HG03159 (cell line): ENCODE measurements around the gene GOPC.

Experiments
- ATAC-seq: cut with Tn5 transposase; IDR thresholded peaks from one replicate; pipeline ENCODE4 v1.9.1; 2021; ENCODE audit warnings: mild to moderate bottlenecking, moderate library complexity; ENCODE audit not compliant: unreplicated experiment

Gene GOPC

DNA sequence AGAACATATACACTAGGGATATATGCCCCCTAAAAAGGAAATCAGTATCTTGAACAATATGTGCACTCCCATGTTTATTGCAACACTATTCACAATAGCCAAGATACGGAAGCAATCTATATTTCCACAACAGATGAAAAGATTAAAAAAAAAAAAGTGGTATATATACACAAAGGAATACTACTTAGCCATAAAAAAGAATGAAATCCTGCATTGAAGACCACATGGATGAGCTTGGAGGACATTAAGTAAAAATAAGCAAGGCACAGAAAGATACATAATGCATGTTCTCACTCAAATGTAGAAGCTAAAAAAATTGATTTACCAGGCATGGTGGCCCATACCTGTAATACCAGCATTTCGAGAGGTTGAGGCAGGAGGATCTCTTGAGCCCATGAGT lies 4.6 kb downstream of the GOPC start:
- no peak for ATAC-seq

DNA sequence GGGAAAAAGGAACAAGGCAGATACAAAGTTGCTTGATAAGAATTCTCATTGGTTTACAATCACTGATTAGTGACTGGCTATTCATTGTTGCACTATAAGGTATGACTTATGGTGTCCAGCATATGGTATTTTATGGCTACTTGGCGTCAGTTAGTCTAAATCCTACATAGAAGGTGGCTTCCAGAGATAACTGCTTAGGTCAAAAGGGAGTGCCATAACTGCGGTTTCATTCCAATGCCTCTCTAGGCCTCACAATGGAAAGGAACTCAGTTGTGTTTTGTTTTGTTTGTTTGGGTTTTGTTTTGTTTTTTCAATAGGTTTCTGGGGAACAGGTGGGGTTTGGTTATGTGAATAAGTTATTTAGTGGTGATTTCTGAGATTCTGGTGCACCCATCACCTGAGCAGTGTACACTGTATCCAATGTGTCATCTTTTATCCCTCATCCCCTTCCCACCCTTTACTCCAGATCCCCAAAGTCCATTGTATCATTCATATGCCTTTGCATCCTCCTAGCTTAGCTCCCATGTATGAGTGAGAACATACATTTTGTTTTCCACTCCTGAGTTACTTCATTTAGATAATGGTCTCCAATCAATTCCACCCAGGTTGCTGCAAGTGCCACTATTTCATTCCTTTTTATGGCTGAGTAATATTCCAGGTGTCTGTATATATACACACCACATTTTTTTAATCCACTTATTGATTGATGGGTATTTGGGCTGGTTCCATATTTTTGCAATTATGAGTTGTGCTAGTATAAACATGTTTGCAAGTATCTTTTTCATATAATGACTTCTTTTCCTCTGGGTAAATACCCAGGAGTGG lies 7.0 kb downstream of the GOPC start:
- no peak for ATAC-seq

DNA sequence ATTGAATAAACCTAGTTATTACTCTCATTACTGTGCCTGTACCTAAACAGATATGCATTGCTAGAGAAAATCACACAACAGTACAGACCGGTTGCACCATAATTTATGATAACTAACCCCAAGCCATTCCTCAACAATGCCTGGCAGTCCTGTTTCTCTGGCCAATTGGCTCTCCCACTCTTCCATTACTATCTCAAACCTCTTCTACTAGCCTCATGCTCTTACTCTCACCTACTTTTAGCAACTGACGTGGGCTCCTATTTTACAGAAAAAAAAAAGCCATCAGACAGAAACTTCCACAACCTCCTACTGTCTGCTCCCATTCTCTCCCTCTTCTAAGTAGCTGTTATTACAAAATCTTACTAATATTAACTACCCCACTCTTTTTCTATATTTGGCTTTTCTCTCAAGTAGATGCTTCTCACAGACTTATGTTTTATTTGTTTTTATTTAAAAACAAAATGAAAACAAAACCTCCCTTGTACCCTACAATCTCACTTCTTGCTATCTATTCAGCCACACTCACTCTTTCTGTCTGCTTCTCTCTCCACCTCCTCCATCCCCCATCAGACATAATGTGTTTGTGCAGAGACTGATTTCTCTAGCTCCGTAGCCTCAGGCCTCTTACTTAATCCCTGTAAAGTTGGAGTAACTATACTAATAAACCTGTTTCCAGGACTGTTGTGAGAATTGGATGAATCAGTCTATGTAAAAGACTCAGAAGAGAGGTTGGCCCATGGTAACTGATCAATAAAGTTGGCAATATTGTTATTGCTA lies 9.1 kb downstream of the GOPC start:
- ATAC-seq: no peak

DNA sequence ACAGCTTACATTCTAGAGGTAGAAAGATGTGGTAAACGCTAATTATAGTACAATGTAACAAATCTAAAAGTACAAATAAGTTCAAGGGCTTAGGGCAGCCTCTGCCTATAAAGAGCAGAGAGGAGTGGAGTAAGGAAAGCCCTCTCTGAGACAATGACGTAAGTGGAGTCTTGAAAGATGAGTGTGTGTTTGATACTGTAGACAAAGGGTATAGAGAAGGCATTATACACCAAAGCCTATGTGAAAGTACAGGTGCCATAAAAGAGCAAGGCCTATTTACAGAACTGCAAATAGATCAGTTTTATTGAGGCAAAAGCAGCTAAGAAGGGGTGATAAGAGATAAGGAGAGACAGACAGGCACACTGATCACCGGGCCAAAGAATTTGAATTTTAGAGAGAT lies 10.9 kb downstream of the GOPC start:
- no peak for ATAC-seq

DNA sequence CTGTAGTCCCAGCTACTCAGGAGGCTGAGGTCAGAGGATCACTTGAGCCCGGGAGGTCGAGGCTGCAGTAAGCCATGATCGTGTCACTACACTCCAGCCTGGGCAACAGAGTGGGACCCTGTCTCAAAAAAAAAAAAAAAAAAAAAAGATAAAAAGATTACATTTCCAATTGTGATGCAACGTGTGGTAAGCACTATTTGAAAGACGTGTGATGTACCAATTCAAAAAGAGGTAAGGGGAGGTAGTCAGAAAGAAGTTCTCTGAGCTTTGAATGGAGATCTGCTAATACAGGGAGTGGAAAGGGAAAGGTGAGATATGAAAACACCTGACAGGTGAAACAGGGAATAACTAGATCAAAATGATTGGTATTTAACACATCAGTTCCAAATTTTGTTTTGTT lies 11.9 kb downstream of the GOPC start:
- no peak for ATAC-seq

DNA sequence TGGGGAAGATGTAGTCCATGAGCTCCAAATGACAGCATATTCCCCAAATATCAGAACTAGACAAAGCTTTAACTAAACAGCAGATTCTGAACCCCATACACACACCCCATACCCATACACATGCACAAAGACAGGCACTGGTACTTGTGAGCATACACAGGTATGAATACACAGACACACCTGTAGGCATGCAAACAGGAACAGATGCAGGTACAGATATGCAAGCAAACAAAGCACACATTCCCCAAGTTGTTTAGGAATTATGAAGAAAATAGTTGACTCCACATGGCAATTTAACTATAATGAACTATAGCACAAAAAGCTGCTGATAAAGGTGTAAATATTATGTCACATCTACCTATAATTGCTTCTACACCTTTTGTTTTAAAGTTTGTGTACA lies 16.7 kb downstream of the GOPC start:
- no peak for ATAC-seq

- ATAC-seq: no peak
These were observed 28.1 kb downstream of the GOPC start for GRCh38 chr6:117574198-117574597.

GRCh38 chr6:117573006-117573680 lies 29.2 kb downstream of the GOPC start:
- ATAC-seq: no peak

- ATAC-seq: no peak
These were observed 33.4 kb downstream of the GOPC start for GRCh38 chr6:117568831-117569410.

DNA sequence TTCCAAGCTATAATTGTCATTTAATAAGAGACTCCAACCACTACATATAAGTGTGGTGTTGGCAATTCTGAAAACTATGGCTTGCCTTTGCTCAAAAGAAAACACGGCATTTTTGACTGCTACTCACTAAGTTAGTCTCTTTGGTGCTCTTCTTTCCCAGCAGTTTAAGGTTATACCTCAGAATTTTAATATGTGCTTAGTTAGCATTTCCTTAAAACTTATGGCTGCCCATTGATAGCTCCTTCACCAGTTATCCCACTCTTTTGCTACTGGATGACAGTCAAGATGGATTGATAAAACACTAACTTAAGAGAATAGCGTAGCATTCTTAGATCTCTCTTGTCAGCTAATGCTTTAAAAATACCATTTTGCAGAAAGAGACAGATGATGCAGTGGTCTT lies 34.1 kb downstream of the GOPC start:
- ATAC-seq: no peak

GRCh38 chr6:117564681-117565080 lies 37.6 kb downstream of the GOPC start:
- ATAC-seq: no peak

GRCh38 chr6:117561128-117561527 lies 41.2 kb downstream of the GOPC start:
- ATAC-seq: no peak

DNA sequence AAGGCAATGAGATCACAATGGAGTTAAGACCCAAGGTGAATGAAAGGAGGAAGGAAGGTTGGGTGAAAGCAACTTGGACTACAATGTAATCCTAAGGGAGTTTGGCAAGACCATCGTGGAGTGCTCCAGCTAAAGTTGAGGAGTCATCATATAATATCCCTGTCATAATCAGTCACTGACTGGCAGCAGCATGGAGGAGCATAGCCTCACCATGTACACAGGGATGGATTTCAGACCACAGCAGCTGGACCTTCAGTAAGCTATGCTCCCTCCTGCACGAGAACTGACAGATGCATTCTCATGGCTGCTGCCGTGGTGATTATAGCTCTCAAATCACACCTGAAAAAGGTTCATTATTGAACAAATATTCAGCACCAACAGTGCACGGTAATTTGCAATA lies 43.0 kb downstream of the GOPC start:
- no peak for ATAC-seq

DNA sequence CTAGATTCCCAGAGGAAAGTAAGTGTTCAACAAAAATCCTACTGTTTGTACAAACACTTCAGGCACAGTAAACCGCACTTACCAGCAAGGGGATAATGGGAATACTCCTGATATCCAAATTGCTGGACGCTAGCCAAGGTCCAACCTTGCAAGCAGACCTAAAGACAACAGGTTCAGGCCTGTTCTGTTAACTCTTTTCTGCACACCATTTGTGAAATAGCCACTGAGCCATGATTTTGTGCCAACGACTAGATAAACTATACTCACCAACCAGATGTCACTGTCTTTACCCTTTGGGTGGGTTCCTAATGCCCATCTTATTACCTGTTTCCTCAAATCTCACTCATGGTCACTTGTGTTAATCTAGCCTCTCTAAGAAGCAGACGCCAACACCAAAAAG lies 43.5 kb downstream of the GOPC start:
- no peak for ATAC-seq

GRCh38 chr6:117557951-117558350 lies 44.4 kb downstream of the GOPC start:
- no peak for ATAC-seq

GRCh38 chr6:117555882-117556498 lies 46.3 kb downstream of the GOPC start:
- no peak for ATAC-seq

GRCh38 chr6:117555262-117555849 lies 47.0 kb downstream of the GOPC start:
- no peak for ATAC-seq

DNA sequence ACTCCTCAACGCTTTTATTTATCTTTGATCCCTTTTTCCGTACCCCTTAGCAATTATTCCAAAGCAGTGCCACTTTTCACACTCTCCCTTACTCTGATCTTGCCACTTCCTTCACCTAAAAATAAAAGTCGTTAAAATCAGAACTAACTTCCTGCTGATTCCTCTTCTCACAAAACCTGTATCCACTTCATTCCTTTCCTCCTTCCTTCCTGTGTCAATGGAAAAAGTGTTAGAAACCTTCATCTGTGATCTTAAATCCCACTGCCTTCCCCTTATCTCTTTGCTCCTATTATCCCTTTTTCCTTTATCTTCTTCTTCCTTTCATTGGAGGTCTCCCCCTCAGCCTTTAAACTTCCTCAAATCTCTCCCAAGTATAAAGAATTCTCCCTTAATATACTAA lies 49.2 kb downstream of the GOPC start:
- no peak for ATAC-seq

DNA sequence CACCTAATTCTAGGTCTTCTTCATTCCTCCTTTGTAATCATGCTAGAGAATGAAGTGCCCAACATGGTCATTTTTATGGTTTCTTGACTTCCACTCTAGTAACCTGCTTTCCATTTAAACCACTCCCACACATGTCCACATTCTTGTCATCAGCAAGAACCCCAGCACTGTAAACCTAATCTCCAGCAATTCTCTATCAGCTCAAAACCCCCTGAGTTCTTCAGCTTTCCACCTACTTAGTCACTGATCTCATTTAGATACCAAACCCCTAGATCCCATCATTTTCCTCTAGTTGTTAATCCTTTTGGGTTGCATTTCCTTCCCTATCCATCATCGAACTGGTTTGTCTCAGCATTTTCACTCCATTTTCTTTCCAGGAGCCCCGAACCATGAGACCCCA lies 49.7 kb downstream of the GOPC start:
- no peak for ATAC-seq

DNA sequence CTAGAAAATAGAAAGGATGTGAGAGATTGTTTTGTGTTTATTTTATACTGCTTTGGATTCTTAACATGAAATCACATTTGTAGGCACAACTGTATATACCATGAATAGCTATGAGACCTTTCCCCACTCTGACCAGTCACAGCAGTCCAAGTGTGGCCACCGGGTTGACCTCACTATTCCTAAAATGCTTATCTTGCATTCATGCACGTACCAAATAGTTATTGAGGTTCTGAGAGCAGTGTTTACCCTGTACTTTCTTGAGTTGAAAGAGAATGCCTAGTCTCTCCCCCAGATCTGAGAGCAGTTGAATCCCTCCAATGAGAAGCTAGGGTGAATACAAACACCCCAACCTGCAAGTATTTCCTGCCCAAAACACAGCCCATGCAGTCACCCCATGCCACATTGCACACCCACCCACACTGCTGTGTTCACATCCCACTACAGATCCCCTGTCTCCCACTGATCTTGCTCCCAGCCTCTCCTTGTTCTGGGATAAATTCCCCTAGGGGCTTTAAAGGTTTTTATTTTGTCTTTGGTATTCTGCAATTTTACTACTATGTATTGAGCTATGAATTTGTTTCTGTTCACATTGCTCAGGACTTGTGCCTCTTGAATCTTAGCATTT lies 51.6 kb downstream of the GOPC start:
- no peak for ATAC-seq
